GM18526 (cell line): ENCODE data around the gene SND1.

Source experiments
- POLR2A ChIP-seq: IDR thresholded peaks from 3 replicates; pipeline ENCODE4 v1.6.1; 2011; ENCODE audit not compliant: insufficient read length; ENCODE audit errors: extremely low read depth

Gene SND1

GRCh38 chr7:127699853-127700252 is 47.9 kb downstream of the SND1 start:
- no peak for TF ChIP-seq POLR2A

- TF ChIP-seq POLR2A, result no peak
Observed at GRCh38 chr7:127702052-127702652, 50.2 kb downstream of the SND1 start.

- no peak for TF ChIP-seq POLR2A
Observed at GRCh38 chr7:127702938-127703337, 50.9 kb downstream of the SND1 start.

- TF ChIP-seq POLR2A, result no peak
Observed at GRCh38 chr7:127704211-127704610, 52.2 kb downstream of the SND1 start.

- no peak for TF ChIP-seq POLR2A
Observed at GRCh38 chr7:127705461-127705959, 53.5 kb downstream of the SND1 start.

- TF ChIP-seq POLR2A, result no peak
Observed at GRCh38 chr7:127706766-127707165, 54.8 kb downstream of the SND1 start.

- TF ChIP-seq POLR2A, result no peak
Observed at GRCh38 chr7:127708201-127708600, 56.2 kb downstream of the SND1 start.

GRCh38 chr7:127708788-127709187 is 56.8 kb downstream of the SND1 start:
- no peak for TF ChIP-seq POLR2A

GRCh38 chr7:127710635-127711034 is 58.6 kb downstream of the SND1 start:
- no peak for TF ChIP-seq POLR2A

- no peak for TF ChIP-seq POLR2A
Observed at GRCh38 chr7:127711872-127712271, 59.9 kb downstream of the SND1 start.

- no peak for TF ChIP-seq POLR2A
Observed at GRCh38 chr7:127713006-127713405, 61.0 kb downstream of the SND1 start.

GRCh38 chr7:127713758-127714157 is 61.8 kb downstream of the SND1 start:
- TF ChIP-seq POLR2A, result no peak

GRCh38 chr7:127715272-127715671 is 63.3 kb downstream of the SND1 start:
- no peak for TF ChIP-seq POLR2A

- TF ChIP-seq POLR2A, result no peak
Observed at GRCh38 chr7:127715901-127716300, 63.9 kb downstream of the SND1 start.

- TF ChIP-seq POLR2A, result no peak
Observed at GRCh38 chr7:127717502-127718339, 65.7 kb downstream of the SND1 start.

- no peak for TF ChIP-seq POLR2A
Observed at GRCh38 chr7:127718340-127718679, 66.3 kb downstream of the SND1 start.
